ENCODE measurements around the gene MAN1C1. TPM values are rescaled to one million over a fixed set of nuclear protein-coding genes. Genes with fewer than 3 reads are reported as not detected.

The MAN1C1 gene
- total RNA-seq, 1 donor from 2014 or later: 20.4 TPM

GRCh38 chr1:25744140-25744581 is 127.6 kb downstream of the MAN1C1 start:
- Histone ChIP-seq H3K9me3 (no peaks in the 10 kb centered on the region), H3K27ac (peak overlapping the region; percentile 75), H3K4me1 (peaks cover 27% of the 10 kb centered on the region), H3K4me3 (no peak overlapping the region), H3K36me3 (no peaks in the 10 kb centered on the region), H3K27me3 (ENCODE audit: low read depth) (no peaks in the 10 kb centered on the region)
- ATAC-seq: peak; percentile 76 to 88
- intact Hi-C loops (cut with DNase I): no loop called here
- TF ChIP-seq CTCF (IDR thresholded peaks at IDR 0.05): peak; percentile 40
- DNase-seq: peak; percentile 56

GRCh38 chr1:25744636-25745425 is 128.2 kb downstream of the MAN1C1 start:
- no peak for TF ChIP-seq CTCF (IDR thresholded peaks at IDR 0.05)
- Histone ChIP-seq H3K4me1 (peaks cover 27% of the 10 kb centered on the region), H3K27me3 (ENCODE audit: low read depth) (no peaks in the 10 kb centered on the region), H3K4me3 (no peak overlapping the region), H3K36me3 (no peaks in the 10 kb centered on the region), H3K9me3 (no peaks in the 10 kb centered on the region), H3K27ac (peak overlapping the region; percentile 75)
- intact Hi-C loops (cut with DNase I): no loop called here
- ATAC-seq (no peak), DNase-seq (peak; percentile 12)

GRCh38 chr1:25746299-25747045 is 129.9 kb downstream of the MAN1C1 start:
- peaks cover 27% of the 10 kb centered on the region for H3K4me1 ChIP-seq
- ATAC-seq: no peak
- no peak overlapping the region for H3K27ac ChIP-seq
- intact Hi-C loops (cut with DNase I): no loop called here
- no peaks in the 10 kb centered on the region for H3K9me3 ChIP-seq
- H3K36me3 ChIP-seq: peaks cover 4% of the 10 kb centered on the region
- no peaks in the 10 kb centered on the region for H3K27me3 ChIP-seq (ENCODE audit: low read depth)
- H3K4me3 ChIP-seq: no peak overlapping the region
- no peak for TF ChIP-seq CTCF (IDR thresholded peaks at IDR 0.05)
- peak; percentile 33 for DNase-seq

- TF ChIP-seq CTCF (IDR thresholded peaks at IDR 0.05): no peak
- Histone ChIP-seq H3K27me3 (ENCODE audit: low read depth) (no peaks in the 10 kb centered on the region), H3K4me3 (no peak overlapping the region), H3K27ac (no peak overlapping the region), H3K4me1 (peaks cover 27% of the 10 kb centered on the region), H3K9me3 (no peaks in the 10 kb centered on the region), H3K36me3 (peaks cover 7% of the 10 kb centered on the region)
- DNase-seq (no peak), ATAC-seq (no peak)
- intact Hi-C loops (cut with DNase I): no loop called here
These were observed 130.6 kb downstream of the MAN1C1 start for GRCh38 chr1:25747046-25747719.

GRCh38 chr1:25748531-25749205 is 132.1 kb downstream of the MAN1C1 start:
- Histone ChIP-seq H3K27me3 (ENCODE audit: low read depth) (no peaks in the 10 kb centered on the region), H3K27ac (no peak overlapping the region), H3K4me1 (peaks cover 15% of the 10 kb centered on the region), H3K36me3 (peaks cover 10% of the 10 kb centered on the region), H3K9me3 (no peaks in the 10 kb centered on the region), H3K4me3 (no peak overlapping the region)
- DNase-seq (no peak), ATAC-seq (no peak)
- intact Hi-C loops (cut with DNase I): no loop called here
- TF ChIP-seq CTCF (IDR thresholded peaks at IDR 0.05): no peak
